ENCODE data around the gene STMN3. TPM values are rescaled to one million over a fixed set of nuclear protein-coding genes. Genes with fewer than 3 reads are reported as not detected.
A peak's percentile ranks its signal among the peaks of the same experiment; 100 is the strongest.
"Not testable (repeated sequence)": the region's sequence is repeated elsewhere in the genome, so short reads cannot be mapped to it uniquely, and the experiment has no call there.

Gene STMN3
- total RNA-seq, 4 donors from 2014 or later, result 9.4 to 23.0 (median 12.0) TPM

- H3K4me3 ChIP-seq (ENCODE audit: low read depth, poor library complexity, severe bottlenecking), result no peak overlapping the region
- WGBS, 2 donors, result 43 to 58% methylated on average over 22 to 27 of the region's 29 CpGs
- TF ChIP-seq POLR2A (IDR thresholded peaks at IDR 0.05) (no peak), CTCF (IDR thresholded peaks at IDR 0.05) (no peak)
Observed at GRCh38 chr20:63642527-63643247, 10.5 kb downstream of the STMN3 start.

GRCh38 chr20:63641792-63642523 lies 11.3 kb downstream of the STMN3 start:
- H3K4me3 ChIP-seq (ENCODE audit: low read depth, poor library complexity, severe bottlenecking), result no peak overlapping the region
- intact Hi-C loops (cut with DNase I; ENCODE audit: low total_unique reads), result no loop called here
- DNase-seq (ENCODE audit: low spot score in 2 of 2), result peak; percentile 85 to 95
- peak in 1 of 3 donors; percentile 12 for TF ChIP-seq CTCF (IDR thresholded peaks at IDR 0.05)
- TF ChIP-seq POLR2A (IDR thresholded peaks at IDR 0.05), result no peak
- WGBS, 2 donors, result 4% methylated on average over 9 to 23 of the region's 86 CpGs

More at GRCh38 chr20:63642527-63643247, 10.5 kb downstream of the STMN3 start:
- DNase-seq (ENCODE audit: low spot score in 2 of 2), result no peak
- intact Hi-C loops (cut with DNase I; ENCODE audit: low total_unique reads), result no loop called here

- DNase-seq (ENCODE audit: low spot score in 2 of 2), result peak in 1 of 2 donors; percentile 86
- intact Hi-C loops (cut with DNase I; ENCODE audit: low total_unique reads), result no loop called here
- WGBS, 2 donors, result 30 to 44% methylated on average over 16 to 40 of the region's 47 CpGs
- H3K4me3 ChIP-seq (ENCODE audit: low read depth, poor library complexity, severe bottlenecking), result peak overlapping the region; percentile 17
- TF ChIP-seq POLR2A (IDR thresholded peaks at IDR 0.05) (no peak), CTCF (IDR thresholded peaks at IDR 0.05) (no peak)
Observed at GRCh38 chr20:63641146-63641791, 12.0 kb downstream of the STMN3 start.

GRCh38 chr20:63640686-63641085 lies 12.5 kb downstream of the STMN3 start:
- intact Hi-C loops (cut with DNase I; ENCODE audit: low total_unique reads); H3K4me3 ChIP-seq (ENCODE audit: low read depth, poor library complexity, severe bottlenecking): not testable (repeated sequence)
- DNase-seq (ENCODE audit: low spot score in 2 of 2), result peak in 1 of 2 donors; percentile 88
- 60 to 70% methylated on average over 1 to 5 of the region's 17 CpGs for WGBS, 2 donors

GRCh38 chr20:63640086-63640485 lies 13.1 kb downstream of the STMN3 start:
- H3K4me3 ChIP-seq (ENCODE audit: low read depth, poor library complexity, severe bottlenecking), result no peak overlapping the region
- TF ChIP-seq POLR2A (IDR thresholded peaks at IDR 0.05) (no peak), CTCF (IDR thresholded peaks at IDR 0.05) (no peak)
- WGBS, 2 donors, result 56 to 64% methylated on average over 6 to 7 of the region's 8 CpGs
- intact Hi-C loops (cut with DNase I; ENCODE audit: low total_unique reads), result no loop called here
- DNase-seq (ENCODE audit: low spot score in 2 of 2), result peak in 1 of 2 donors; percentile 84

Data from lower leg skin (tissue), 4 donors.